Measurements from ENCODE around the gene TMEM176A.
A peak's percentile ranks its signal among the peaks of the same experiment; 100 is the strongest.
"Not testable (repeated sequence)": the region's sequence is repeated elsewhere in the genome, so short reads cannot be mapped to it uniquely, and the experiment has no call there.

TMEM176A gene

GRCh38 chr7:150800581-150801241, at the start of gene TMEM176A:
TSS of gene TMEM176A (plus strand) at chr7:150800769. CDS start at chr7:150801551, 782 bp downstream.
- DNase-seq (ENCODE audit: low read depth in 3 of 3), result no peak

DNA sequence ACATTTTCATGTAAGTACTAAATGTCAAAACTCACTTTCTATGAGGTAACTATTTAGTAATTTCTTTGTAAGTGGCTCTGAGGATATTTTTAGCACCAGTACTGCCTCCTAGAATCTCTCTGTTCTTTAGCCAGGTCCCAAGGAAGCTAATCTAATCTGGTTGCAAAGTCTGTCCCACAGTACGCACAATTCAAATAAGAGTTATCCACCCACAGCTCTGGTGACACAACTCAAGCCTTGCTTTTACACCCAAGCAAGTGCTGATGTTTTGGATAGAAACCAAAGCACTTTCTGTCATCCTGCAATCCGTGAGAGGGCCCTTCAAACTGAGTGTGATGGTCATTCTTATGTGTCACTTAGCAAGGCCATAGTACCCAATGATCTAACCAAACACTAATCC, 48.9 kb upstream of the TMEM176A start:
- no peak for DNase-seq (ENCODE audit: low read depth in 3 of 3)

DNA sequence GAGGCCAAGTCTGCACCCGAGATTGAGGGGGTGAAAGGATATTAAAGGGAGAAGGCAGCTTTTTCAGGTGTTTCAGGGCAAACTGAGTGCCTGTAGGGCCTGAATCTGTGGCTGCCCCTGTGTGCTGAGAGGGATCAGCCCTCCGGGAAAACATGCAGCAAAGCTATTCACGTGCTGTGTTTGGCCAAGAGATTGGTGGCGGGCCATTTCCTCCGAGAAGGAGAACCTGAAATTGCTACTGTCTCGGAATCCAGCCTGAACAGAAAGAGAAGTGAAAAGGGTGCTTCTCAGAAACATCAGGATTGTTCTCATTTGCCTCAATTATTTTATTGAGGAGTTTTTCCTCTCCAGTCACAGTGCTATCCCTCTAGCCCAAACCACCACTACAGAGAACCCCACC, 47.3 kb upstream of the TMEM176A start:
- DNase-seq (ENCODE audit: low read depth in 3 of 3), result no peak

- no peak for DNase-seq (ENCODE audit: low read depth in 3 of 3)
Measured at GRCh38 chr7:150753826-150754603, 46.6 kb upstream of the TMEM176A start.

DNA sequence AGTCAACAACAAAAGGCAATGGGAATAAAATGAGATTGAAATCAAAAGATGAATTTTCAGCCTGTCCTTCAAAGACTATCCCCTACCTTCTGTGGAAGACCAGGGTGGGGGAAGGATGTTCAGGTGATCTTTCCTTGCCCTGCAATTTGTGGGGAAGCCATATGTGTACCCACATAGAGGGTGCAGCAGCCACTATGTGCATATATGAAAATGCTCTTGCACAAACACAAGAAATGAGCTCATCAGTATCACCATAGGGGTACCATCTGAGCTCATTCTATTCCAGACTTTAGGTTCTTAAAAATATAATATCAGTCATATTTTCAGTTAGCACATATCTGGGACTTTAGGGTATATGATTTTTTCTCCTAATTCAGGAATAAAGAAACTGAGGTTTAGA, 45.6 kb upstream of the TMEM176A start:
- no peak for DNase-seq (ENCODE audit: low read depth in 3 of 3)

DNA sequence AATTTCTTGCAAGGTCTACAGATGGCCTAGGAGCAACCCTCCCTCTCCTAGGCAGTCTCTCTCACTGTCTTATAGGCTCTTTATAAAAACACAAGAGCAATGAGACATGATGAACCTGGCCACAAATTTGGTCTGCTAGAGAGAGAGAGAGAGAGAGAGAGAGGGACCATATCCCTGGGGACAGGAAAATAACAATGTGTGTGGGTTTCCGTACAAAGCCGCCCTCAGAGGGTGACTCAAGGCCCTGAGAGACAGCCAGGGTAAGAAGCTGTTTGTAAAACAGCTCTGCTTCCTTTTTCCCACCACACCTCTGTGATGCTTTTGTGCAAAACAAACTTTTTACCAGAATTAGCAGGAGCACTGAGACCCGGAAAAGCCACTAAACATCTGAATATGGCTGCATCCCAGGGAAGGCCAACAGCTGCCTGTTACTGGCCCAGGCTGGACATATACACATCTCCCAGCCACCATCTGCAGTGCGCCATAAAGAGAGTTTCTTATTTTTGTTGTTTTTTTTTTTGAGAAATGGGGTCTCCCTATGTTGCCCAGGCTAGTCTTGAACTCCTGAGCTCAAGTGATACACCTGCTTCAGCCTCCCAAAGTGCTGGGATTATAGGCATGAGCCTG, 45.0 kb upstream of the TMEM176A start:
- DNase-seq (ENCODE audit: low read depth in 3 of 3), result peak in 1 of 3 experiments; percentile 60

DNA sequence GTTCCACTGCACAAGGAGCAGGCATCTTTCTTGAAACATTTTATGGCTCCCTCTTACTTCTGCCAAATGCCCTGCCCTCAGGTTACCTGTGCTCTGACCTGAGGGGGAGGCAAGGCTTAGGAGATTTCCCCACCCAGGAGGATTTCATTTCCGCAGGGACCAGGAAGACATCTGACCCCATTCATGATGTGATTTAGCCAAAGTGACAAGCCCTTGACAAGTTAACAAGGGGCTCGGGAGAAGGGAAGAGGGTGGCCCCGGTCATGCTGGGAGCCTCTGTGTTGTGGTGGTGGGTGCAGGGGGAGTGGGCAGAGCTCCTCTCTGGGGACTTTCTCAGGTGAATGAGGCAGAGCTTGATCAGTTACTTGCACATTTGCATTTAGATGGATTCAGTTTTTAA, 44.4 kb upstream of the TMEM176A start:
- DNase-seq (ENCODE audit: low read depth in 3 of 3), result no peak

DNA sequence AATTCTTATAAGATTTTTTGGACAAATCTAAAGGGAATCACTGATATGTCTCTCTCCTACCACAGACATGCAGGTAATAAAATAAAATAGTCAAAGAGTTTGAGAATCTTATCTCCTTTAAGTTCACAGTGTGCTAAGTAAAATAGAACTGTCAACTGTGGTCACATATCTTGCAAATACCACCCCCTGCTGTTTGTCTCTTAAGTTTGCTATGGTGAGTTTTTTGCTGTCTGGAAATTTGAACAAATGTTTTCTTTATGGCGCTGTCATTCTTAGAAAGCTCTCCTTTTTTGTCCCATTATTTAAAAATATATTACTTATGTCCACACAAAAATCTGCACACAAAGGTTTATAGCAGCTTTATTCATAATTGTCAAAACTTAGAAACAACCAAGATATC, 43.7 kb upstream of the TMEM176A start:
- DNase-seq (ENCODE audit: low read depth in 3 of 3), result no peak

GRCh38 chr7:150759479-150759878, 41.1 kb upstream of the TMEM176A start:
- DNase-seq (ENCODE audit: low read depth in 3 of 3), result no peak

DNA sequence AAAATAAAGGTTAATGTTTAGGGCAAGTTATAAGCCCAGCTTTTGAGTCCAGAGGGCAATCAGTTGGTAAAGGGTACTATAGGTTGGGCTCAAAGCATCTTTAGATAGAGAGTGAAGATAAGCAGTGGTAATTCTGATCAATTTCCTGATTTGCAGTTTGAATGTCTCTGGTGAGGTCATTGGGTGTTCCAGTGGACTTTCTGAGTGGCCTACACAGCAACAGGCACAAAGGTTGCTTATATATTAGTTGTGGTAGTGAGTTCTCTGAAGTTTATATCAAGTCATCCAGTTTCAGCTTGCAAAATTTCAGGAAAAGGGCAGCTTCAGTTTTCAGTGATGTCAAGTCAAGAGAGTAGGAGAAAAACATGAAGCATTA, 34.2 kb upstream of the TMEM176A start:
- no peak for DNase-seq (ENCODE audit: low read depth in 3 of 3)

- DNase-seq (ENCODE audit: low read depth in 3 of 3), result no peak
Measured at GRCh38 chr7:150769768-150770167, 30.8 kb upstream of the TMEM176A start.

DNA sequence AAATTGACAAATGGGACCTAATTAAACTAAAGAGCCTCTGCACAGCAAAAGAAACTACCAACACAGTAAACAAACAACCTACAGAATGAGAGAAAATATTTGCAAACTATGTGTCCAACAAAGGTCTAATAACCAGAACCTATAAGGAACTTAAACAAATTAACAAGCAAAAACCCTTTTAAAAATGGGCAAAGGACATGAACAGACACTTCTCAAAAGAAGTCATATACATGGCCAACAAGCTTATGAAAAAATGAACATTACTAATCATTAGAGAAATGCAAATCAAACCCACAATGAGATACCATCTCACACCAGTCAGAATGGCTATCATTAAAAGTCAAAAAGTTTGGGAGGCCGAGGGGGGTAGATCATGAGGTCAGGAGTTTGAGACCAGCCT, 26.4 kb upstream of the TMEM176A start:
- DNase-seq (ENCODE audit: low read depth in 3 of 3), result not testable (repeated sequence)

GRCh38 chr7:150778014-150778737, 22.4 kb upstream of the TMEM176A start:
- no peak for DNase-seq (ENCODE audit: low read depth in 3 of 3)

DNA sequence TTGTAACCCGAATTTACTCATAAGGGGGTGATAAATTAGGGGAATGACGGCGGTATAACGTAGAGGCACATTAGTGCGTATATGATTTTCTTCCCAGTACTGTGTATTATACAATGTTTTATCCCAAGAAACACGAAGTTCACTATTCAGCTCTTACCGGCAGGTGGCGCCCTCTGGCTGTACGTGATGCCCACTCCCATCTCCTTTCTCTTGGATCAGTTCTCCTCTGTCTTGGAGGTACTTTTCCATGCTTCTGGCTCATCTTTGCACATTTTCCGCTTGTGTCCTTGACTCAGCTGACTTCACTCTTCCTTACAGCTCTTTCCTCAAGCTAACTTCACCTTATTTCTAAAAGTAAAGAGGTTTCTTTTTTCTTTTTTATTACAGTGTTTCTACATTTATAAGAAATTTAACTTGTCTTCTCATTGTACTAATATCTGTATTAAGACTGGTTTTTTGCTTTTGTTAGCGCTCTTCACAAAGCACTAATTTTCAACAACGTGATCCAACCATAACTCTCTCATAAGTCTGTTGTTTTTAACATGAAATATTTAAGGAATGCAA, 21.7 kb upstream of the TMEM176A start:
- DNase-seq (ENCODE audit: low read depth in 3 of 3), result peak; percentile 31 to 61 (median 60)

DNA sequence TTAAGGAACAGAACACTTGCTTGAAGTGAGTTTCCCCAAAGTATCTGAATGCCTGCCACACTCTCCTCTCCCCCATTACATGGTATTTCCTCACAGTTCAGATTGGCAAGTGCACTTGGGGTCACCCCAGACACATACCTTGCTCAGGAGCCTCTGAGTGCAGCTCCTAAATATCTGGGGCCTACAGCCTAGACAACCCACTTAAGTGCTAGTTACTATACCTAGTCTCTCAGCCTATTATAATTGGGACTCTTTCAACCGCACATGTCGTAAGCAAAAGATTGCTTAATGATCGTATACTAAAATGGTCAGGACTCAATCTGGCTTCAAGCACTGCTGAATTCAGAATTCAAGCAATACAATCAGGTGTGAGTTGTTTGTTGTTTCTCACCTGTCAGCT, 20.3 kb upstream of the TMEM176A start:
- DNase-seq (ENCODE audit: low read depth in 3 of 3), result no peak

GRCh38 chr7:150781103-150781502, 19.5 kb upstream of the TMEM176A start:
- DNase-seq (ENCODE audit: low read depth in 3 of 3), result no peak

- no peak for DNase-seq (ENCODE audit: low read depth in 3 of 3)
Measured at GRCh38 chr7:150781961-150782360, 18.6 kb upstream of the TMEM176A start.

DNA sequence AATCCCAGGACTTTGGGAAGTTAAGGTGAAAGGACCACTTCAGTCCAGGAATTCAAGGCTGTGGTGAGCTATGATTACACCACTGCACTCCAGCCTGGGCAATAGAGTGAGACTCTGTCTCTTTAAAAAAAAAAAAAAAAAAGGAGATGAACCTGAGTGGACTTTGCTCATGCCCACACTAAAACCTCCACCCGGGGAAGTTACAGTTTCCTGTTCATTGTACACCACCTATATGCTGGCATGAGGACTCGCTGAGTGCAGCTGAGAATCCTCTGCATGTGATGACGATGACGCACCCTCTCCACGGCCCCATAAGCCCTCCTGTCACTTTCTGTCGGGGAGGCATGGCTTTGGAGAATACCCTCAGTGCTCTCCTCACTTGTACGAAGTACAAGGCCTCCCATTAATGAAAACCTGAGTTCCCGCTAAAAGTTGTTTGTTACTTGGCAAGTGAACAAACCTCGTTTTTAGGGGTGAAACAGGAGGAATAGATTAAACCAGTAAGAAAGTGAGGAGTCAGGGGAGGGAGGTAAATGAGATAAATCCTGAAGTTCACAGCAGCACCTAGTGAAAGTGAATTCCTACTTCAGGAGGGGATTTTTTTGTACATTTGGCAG, 16.3 kb upstream of the TMEM176A start:
- no peak for DNase-seq (ENCODE audit: low read depth in 3 of 3)

DNA sequence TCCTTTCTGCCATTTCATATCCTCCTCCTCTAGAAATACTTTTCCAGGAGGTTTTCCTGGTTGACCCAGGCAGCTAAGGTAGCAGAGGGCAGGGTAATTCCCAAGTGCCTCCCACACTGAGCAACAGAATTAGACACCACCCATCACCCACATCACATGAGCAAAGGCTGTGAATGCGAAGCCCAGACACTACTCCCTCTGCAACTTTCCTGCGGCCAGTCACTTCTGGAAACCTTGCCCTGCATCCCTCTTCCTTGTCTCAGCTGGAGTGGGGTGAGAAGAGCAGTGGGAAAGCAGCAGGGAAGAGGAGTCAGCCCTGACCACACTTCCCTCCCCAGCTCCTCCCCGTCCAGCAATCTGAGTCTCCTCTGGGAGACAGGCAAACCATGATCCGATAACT, 15.6 kb upstream of the TMEM176A start:
- DNase-seq (ENCODE audit: low read depth in 3 of 3), result no peak

DNA sequence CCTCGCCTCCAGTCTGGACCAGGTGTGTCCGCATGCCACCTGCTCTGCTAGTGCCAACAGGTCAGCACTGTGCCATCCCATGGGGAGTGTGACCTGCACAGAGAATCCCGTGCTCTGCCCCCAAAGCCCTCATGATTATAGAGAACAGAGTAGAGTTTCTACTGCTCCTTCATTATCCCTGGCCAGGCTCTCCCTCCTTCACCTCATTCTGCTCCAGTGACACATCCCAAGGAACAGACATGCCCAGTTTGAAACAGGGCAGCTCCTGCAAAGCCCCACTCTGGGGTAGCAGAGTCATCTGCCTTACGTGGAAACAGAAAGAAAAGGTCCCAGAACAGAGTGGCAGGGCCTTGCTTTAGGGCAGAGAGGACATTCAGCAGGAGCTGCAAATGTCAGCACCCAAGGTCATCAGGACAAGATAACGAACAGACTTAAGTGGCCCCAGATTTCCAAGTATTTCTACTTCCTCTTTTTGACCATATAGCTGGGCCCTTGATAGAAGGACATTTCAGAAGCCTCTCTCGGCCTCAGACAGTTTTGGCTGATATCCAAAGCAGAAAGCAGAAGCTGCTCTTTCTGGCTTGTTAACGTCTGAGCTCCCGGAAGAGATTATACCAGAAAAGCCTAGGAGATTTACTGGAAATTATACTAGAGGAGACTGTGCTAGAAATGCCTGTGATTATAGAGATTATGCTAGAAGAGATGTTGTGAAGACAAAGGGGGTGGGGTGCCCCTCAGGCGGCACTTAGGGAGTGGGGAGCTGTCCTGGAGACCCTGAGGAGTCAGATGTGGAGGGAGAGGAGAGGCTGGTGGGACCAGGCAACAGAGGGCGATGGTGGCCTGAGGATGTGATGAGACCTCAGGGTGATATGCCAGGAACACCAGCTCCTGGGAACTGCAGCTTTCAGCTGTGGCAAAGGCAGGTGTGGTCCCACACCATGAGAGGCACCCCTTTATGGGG, 13.0 kb upstream of the TMEM176A start:
- no peak for DNase-seq (ENCODE audit: low read depth in 3 of 3)
